ENCODE measurements around the gene PRKACA.

The PRKACA gene

DNA sequence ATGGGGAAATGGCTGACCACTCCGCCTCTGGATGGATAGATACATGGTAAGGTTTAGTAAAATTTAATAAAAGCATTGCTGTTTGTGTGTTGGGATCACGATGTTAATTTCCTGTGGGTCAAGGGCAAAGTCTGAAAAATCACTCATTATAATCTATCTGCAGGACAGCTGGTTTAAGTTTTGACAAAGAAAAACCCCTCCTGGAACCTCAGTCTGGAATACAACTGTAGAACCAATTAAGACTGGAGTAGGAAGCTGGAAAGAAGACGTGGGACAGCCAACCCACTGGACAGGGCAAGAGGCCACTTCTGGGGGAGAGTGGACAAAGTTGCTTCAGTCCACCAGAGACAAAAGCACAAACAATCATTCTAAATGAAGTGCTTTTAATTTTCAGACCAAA is 1.6 kb upstream of the PRKACA start:
- H3K27me3 ChIP-seq (ENCODE audit: low read depth, low read length): no peaks in the 10 kb centered on the region
- no peak overlapping the region for H2AFZ ChIP-seq (ENCODE audit: low read depth, low read length)
- H3K4me1 ChIP-seq (ENCODE audit: low read length): peaks cover 27% of the 10 kb centered on the region
- no peak overlapping the region for H3K9ac ChIP-seq (ENCODE audit: low read length)
- no peak overlapping the region for H3K27ac ChIP-seq (ENCODE audit: low read length)
- H3K4me3 ChIP-seq (ENCODE audit: low read length): no peak overlapping the region
- no peaks in the 10 kb centered on the region; the same call in 1 of the 2 replicates for H3K79me2 ChIP-seq (ENCODE audit: low read length)
- peak overlapping the region; percentile 94; the same call in 1 of the 2 replicates for H3K4me2 ChIP-seq (ENCODE audit: low read length)
- peaks cover 7% of the 10 kb centered on the region for H3K36me3 ChIP-seq (replicated peaks; ENCODE audit: low read depth, low read length)
- no peaks in the 10 kb centered on the region; the same call in 1 of the 2 replicates for H4K20me1 ChIP-seq (ENCODE audit: insufficient read depth, low read length)
- TF ChIP-seq, protein P1, sequence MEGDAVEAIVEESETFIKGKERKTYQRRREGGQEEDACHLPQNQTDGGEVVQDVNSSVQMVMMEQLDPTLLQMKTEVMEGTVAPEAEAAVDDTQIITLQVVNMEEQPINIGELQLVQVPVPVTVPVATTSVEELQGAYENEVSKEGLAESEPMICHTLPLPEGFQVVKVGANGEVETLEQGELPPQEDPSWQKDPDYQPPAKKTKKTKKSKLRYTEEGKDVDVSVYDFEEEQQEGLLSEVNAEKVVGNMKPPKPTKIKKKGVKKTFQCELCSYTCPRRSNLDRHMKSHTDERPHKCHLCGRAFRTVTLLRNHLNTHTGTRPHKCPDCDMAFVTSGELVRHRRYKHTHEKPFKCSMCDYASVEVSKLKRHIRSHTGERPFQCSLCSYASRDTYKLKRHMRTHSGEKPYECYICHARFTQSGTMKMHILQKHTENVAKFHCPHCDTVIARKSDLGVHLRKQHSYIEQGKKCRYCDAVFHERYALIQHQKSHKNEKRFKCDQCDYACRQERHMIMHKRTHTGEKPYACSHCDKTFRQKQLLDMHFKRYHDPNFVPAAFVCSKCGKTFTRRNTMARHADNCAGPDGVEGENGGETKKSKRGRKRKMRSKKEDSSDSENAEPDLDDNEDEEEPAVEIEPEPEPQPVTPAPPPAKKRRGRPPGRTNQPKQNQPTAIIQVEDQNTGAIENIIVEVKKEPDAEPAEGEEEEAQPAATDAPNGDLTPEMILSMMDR (IDR thresholded peaks at IDR 0.05; ENCODE audit: low read depth, low read length): no peak
- TF ChIP-seq EZH2phosphoT487 (IDR thresholded peaks at IDR 0.05; ENCODE audit: low read depth): no peak
- H3K9me3 ChIP-seq (ENCODE audit: insufficient read depth, low read length): no peaks in the 10 kb centered on the region

DNA sequence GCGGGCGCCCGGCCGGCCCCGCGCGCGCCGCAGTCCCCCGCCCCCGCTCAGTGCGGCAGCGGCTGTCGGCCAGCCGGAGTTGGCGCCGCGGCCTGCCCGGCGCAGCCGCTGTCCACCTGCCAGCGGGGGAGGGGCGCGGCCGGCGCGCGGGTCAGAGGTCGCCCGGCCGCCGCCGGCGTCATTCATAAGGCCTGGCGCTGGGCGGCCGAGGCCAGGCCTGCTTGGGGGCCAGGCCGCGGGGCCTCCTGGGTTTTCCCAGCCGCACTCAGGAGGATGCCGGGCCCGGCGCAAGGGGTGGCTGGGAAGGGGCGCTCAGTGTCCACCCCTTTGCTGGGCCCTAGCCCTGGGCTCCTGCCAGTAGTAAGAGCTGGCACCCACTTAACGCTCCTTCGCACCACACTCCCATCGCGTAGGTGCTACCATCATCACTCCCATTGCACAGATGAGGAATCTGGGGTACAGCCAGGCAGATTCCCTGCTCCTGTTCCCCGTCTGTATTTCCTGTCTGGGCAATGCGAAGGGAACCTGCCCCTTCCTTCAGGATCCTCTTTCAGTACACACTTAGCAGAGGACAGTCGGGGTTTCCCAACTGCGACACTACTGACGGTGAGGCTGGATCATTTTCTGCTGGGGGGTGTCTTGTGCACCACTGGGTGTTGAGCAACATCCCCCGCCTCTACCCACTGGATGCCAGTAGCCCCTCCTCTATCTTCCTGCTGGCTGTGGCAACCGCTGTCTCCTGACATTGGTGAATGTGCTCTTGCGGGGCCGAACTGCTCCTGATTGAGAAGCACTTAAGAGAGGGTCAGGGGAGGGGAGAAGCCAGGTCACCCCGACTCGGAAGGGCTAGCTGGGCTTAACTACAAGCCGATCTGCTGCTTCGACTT is 846 bp upstream of the PRKACA start:
- no peaks in the 10 kb centered on the region for H3K27me3 ChIP-seq (ENCODE audit: low read depth, low read length)
- no peak overlapping the region for H3K27ac ChIP-seq (ENCODE audit: low read length)
- peaks cover 7% of the 10 kb centered on the region for H3K36me3 ChIP-seq (replicated peaks; ENCODE audit: low read depth, low read length)
- peaks cover 28% of the 10 kb centered on the region for H3K4me1 ChIP-seq (ENCODE audit: low read length)
- no peaks in the 10 kb centered on the region for H3K9me3 ChIP-seq (ENCODE audit: insufficient read depth, low read length)
- H3K4me2 ChIP-seq (ENCODE audit: low read length): peak overlapping the region; percentile 94
- peak overlapping the region; percentile 82 for H3K4me3 ChIP-seq (ENCODE audit: low read length)
- H4K20me1 ChIP-seq (ENCODE audit: insufficient read depth, low read length): no peaks in the 10 kb centered on the region; the same call in 1 of the 2 replicates
- peak overlapping the region; percentile 68 for H3K9ac ChIP-seq (ENCODE audit: low read length)
- no peak overlapping the region for H2AFZ ChIP-seq (ENCODE audit: low read depth, low read length)
- TF ChIP-seq, protein P1 (IDR thresholded peaks at IDR 0.05; ENCODE audit: low read depth, low read length): no peak
- TF ChIP-seq EZH2phosphoT487 (IDR thresholded peaks at IDR 0.05; ENCODE audit: low read depth): no peak
- peaks cover 4% of the 10 kb centered on the region for H3K79me2 ChIP-seq (ENCODE audit: low read length)

DNA sequence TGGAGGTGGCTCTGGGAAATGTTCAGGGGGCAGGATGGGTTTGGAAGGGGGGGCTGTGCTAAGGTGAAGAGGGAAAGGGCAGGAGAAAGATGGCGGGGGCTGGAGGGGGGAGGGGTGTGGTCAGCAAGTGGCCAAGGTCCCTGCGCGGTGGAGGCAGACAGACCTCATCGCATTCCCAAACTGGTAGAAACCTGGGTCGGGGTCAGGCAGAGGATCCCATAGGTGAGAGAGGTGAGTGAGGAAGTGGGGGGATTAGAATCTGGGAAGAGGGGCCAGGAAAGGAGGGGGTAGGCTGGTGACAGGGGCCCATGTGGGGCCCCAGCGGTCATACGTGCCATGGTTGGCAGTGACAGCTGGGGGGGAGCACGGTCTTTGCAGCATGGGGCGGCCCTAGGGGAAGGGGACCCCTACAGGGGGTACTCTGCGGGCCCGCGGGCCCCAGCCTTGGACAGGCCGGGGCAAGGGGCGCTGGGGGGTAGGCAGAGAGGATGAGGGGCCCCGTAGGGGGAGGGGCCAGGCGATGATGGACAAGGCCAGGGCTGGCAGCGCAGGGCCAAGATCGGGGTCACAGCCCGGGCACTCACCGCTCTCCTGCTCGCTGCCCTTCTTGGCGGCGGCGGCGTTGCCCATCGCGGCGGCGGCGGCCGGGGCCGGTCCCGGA is 514 bp downstream of the PRKACA start:
- Histone ChIP-seq H4K20me1 (ENCODE audit: insufficient read depth, low read length) (no peaks in the 10 kb centered on the region), H3K27ac (ENCODE audit: low read length) (no peak overlapping the region), H3K4me3 (ENCODE audit: low read length) (peak overlapping the region; percentile 97), H3K27me3 (ENCODE audit: low read depth, low read length) (no peaks in the 10 kb centered on the region), H3K79me2 (ENCODE audit: low read length) (peaks cover 10% of the 10 kb centered on the region), H3K9ac (ENCODE audit: low read length) (peak overlapping the region; percentile 73), H3K4me1 (ENCODE audit: low read length) (peaks cover 34% of the 10 kb centered on the region), H3K4me2 (ENCODE audit: low read length) (peak overlapping the region; percentile 92), H3K36me3 (replicated peaks; ENCODE audit: low read depth, low read length) (peaks cover 2% of the 10 kb centered on the region), H3K9me3 (ENCODE audit: insufficient read depth, low read length) (no peaks in the 10 kb centered on the region), H2AFZ (ENCODE audit: low read depth, low read length) (no peak overlapping the region)
- TF ChIP-seq, protein P1 (IDR thresholded peaks at IDR 0.05; ENCODE audit: low read depth, low read length): no peak
- no peak for TF ChIP-seq EZH2phosphoT487 (IDR thresholded peaks at IDR 0.05; ENCODE audit: low read depth)

DNA sequence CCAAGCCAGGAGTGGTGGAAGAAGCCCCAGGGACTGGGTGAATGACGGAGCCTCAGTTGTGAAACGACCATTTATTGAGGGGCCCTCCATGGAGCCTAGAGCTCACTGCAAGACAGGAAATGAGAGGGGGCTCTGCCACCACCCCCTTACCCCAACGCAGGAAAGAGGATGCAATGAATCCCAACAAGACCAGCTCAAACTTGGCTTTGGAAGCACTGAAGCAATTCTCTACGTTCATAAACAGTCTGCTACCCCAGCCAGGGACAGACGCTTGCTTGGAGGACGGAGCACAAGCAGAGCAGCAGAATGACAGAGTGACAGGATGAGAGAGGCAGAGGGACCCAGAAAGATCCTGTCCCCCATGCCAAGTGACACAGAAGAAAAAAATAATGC is 1.0 kb downstream of the PRKACA start:
- TF ChIP-seq EZH2phosphoT487 (IDR thresholded peaks at IDR 0.05; ENCODE audit: low read depth): no peak
- TF ChIP-seq, protein P1 (IDR thresholded peaks at IDR 0.05; ENCODE audit: low read depth, low read length): no peak
- Histone ChIP-seq H3K27ac (ENCODE audit: low read length) (no peak overlapping the region), H3K4me1 (ENCODE audit: low read length) (peaks cover 34% of the 10 kb centered on the region), H3K9ac (ENCODE audit: low read length) (peak overlapping the region; percentile 73), H3K36me3 (replicated peaks; ENCODE audit: low read depth, low read length) (peaks cover 2% of the 10 kb centered on the region), H3K9me3 (ENCODE audit: insufficient read depth, low read length) (no peaks in the 10 kb centered on the region), H3K4me3 (ENCODE audit: low read length) (peak overlapping the region; percentile 97), H3K27me3 (ENCODE audit: low read depth, low read length) (no peaks in the 10 kb centered on the region), H3K79me2 (ENCODE audit: low read length) (peaks cover 10% of the 10 kb centered on the region), H3K4me2 (ENCODE audit: low read length) (peak overlapping the region; percentile 92), H2AFZ (ENCODE audit: low read depth, low read length) (no peak overlapping the region), H4K20me1 (ENCODE audit: insufficient read depth, low read length) (no peaks in the 10 kb centered on the region)
